Endothelial cell of coronary artery (primary cell): ENCODE data around the gene RAD51. TPM values are rescaled to one million over a fixed set of nuclear protein-coding genes. Genes with fewer than 3 reads are reported as not detected.

Experiments used
- total RNA-seq: library from RNA; depleted of rRNA; stranded (reverse); fragments of >200 nt; gene quantifications from 2 replicates; pipeline ENCODE4 v1.2.3, GENCODE V29; 2014

RAD51 gene
- 3.7 and 7.6 TPM in 2 replicates for total RNA-seq

GRCh38 chr15:40694688-40695468, at the start of gene RAD51:
TSS of gene RAD51 (plus strand) at chr15:40695174. CDS start at chr15:40698759, 3,585 bp downstream.

GRCh38 chr15:40754883-40755811, 60.2 kb downstream of the RAD51 start, which contains the start of gene RMDN3:
TSS of gene RMDN3 (minus strand) at chr15:40755254. CDS start at chr15:40754783, 471 bp downstream.

GRCh38 chr15:40763801-40764628, 69.0 kb downstream of the RAD51 start, which contains the start of gene GCHFR:
TSS of gene GCHFR (plus strand) at chr15:40764068. CDS start at chr15:40764181, 113 bp downstream.

GRCh38 chr15:40769274-40770146, 74.5 kb downstream of the RAD51 start, which contains the start of gene C15orf62:
TSS of gene C15orf62 (plus strand) at chr15:40769980. CDS start at chr15:40770496, 516 bp downstream.

Other genes with a start within 250 kb of the RAD51 start
- gene CHST14, start 224.2 kb upstream of the RAD51 start, total RNA-seq, result 7.3 and 8.7 TPM in 2 replicates
- 15.3 and 20.9 TPM in 2 replicates for gene CCDC32, start 130.1 kb upstream of the RAD51 start, total RNA-seq
- 13.9 and 14.0 TPM in 2 replicates for gene RPUSD2, start 125.9 kb upstream of the RAD51 start, total RNA-seq
- 8.2 and 20.7 TPM in 2 replicates for gene KNL1, start 100.9 kb upstream of the RAD51 start, total RNA-seq
- 21.6 and 24.5 TPM in 2 replicates for gene RMDN3, start 60.1 kb downstream of the RAD51 start, total RNA-seq
- gene GCHFR, start 68.9 kb downstream of the RAD51 start, total RNA-seq, result 6.4 and 7.8 TPM in 2 replicates
- gene C15orf62, start 74.8 kb downstream of the RAD51 start, total RNA-seq, result 0.63 and 0.66 TPM in 2 replicates
- gene ZFYVE19, start 111.9 kb downstream of the RAD51 start, total RNA-seq, result 23.2 and 24.7 TPM in 2 replicates
- gene DNAJC17, start 112.3 kb downstream of the RAD51 start, total RNA-seq, result 29.6 and 45.4 TPM in 2 replicates
- gene PPP1R14D, start 133.5 kb downstream of the RAD51 start, total RNA-seq, result not detected in 2 replicates
- 0.45 and 0.56 TPM in 2 replicates for gene SPINT1, start 148.9 kb downstream of the RAD51 start, total RNA-seq
- gene RHOV, start 179.1 kb downstream of the RAD51 start, total RNA-seq, result under 0.01 and 0.09 TPM in 2 replicates
- 43.6 and 45.4 TPM in 2 replicates for gene VPS18, start 199.3 kb downstream of the RAD51 start, total RNA-seq
- gene DLL4, start 234.2 kb downstream of the RAD51 start, total RNA-seq, result 33.8 and 103 TPM in 2 replicates